ENCODE measurements around the gene TPCN1.

TPCN1 gene

DNA sequence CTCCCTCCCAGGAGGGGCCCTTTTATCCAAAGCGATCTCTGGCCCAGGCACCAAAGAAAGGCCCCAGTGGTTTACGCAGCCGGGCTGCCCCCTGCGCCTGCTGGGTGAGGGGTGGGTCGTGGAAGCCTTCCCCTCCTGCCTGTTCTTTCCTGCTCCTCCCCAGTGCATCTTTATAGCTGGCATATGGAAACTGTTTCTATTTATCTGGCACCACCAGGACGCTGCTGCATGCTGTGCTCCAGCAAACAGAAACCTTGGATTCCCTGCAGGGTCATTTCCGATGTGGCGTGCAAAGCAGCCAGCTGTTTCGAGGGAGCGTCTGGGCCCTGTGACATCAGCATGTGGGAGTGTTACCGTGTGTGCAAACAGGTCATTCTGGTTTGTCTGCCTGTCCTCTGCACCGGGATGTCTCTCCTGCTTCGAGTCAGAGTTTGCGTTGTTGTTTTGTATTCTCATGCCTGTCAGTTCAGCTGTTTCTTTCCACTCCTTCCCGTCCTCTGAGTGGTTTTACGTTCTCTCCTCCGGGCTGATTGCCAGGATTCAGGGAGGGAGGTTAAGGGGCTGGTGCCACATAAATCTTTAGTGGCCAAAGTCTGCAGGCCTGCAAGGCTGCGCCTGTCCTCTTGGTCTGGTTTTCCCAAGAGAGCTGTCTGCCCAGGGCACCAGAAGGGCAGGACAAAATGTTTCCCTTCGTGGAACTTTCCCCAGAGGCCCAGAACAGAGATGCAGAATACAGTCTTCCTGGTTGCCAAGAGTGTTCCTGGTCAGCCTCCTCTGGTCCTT lies 24.6 kb downstream of the TPCN1 start:
- Histone ChIP-seq H3K9ac (ENCODE audit: low read length) (peak overlapping the region; percentile 67), H3K4me3 (ENCODE audit: low read length) (peak overlapping the region; percentile 60), H3K4me1 (ENCODE audit: control insufficient read depth, insufficient read depth, low read length) (peaks cover 42% of the 10 kb centered on the region), H3K27me3 (replicated peaks; ENCODE audit: control insufficient read depth, insufficient read depth, low read length) (no peaks in the 10 kb centered on the region), H3K36me3 (ENCODE audit: control insufficient read depth, insufficient read depth, low read length, severe bottlenecking) (peaks cover 3% of the 10 kb centered on the region), H3K9me3 (ENCODE audit: control insufficient read depth, low read length) (no peaks in the 10 kb centered on the region)
- DNase-seq (ENCODE audit: low read depth): peak; percentile 89

GRCh38 chr12:113246478-113247122 lies 25.3 kb downstream of the TPCN1 start:
- DNase-seq (ENCODE audit: low read depth): no peak
- Histone ChIP-seq H3K4me1 (ENCODE audit: control insufficient read depth, insufficient read depth, low read length) (peaks cover 35% of the 10 kb centered on the region), H3K9me3 (ENCODE audit: control insufficient read depth, low read length) (no peaks in the 10 kb centered on the region), H3K9ac (ENCODE audit: low read length) (no peak overlapping the region), H3K4me3 (ENCODE audit: low read length) (no peak overlapping the region), H3K27me3 (replicated peaks; ENCODE audit: control insufficient read depth, insufficient read depth, low read length) (no peaks in the 10 kb centered on the region), H3K36me3 (ENCODE audit: control insufficient read depth, insufficient read depth, low read length, severe bottlenecking) (peaks cover 3% of the 10 kb centered on the region)

GRCh38 chr12:113247123-113248050 lies 26.1 kb downstream of the TPCN1 start:
- no peaks in the 10 kb centered on the region for H3K27me3 ChIP-seq (replicated peaks; ENCODE audit: control insufficient read depth, insufficient read depth, low read length)
- DNase-seq (ENCODE audit: low read depth): no peak
- peaks cover 3% of the 10 kb centered on the region for H3K36me3 ChIP-seq (ENCODE audit: control insufficient read depth, insufficient read depth, low read length, severe bottlenecking)
- no peaks in the 10 kb centered on the region for H3K9me3 ChIP-seq (ENCODE audit: control insufficient read depth, low read length)
- H3K4me3 ChIP-seq (ENCODE audit: low read length): no peak overlapping the region
- H3K4me1 ChIP-seq (ENCODE audit: control insufficient read depth, insufficient read depth, low read length): peaks cover 28% of the 10 kb centered on the region
- no peak overlapping the region for H3K9ac ChIP-seq (ENCODE audit: low read length)

- Histone ChIP-seq H3K4me1 (ENCODE audit: control insufficient read depth, insufficient read depth, low read length) (peaks cover 28% of the 10 kb centered on the region), H3K36me3 (ENCODE audit: control insufficient read depth, insufficient read depth, low read length, severe bottlenecking) (peaks cover 3% of the 10 kb centered on the region), H3K9ac (ENCODE audit: low read length) (no peak overlapping the region), H3K27me3 (replicated peaks; ENCODE audit: control insufficient read depth, insufficient read depth, low read length) (no peaks in the 10 kb centered on the region), H3K4me3 (ENCODE audit: low read length) (no peak overlapping the region), H3K9me3 (ENCODE audit: control insufficient read depth, low read length) (peaks cover 4% of the 10 kb centered on the region)
- DNase-seq (ENCODE audit: low read depth): no peak
Measured at GRCh38 chr12:113248051-113248825, 27.0 kb downstream of the TPCN1 start.

GRCh38 chr12:113248842-113249435 lies 27.7 kb downstream of the TPCN1 start:
- Histone ChIP-seq H3K9ac (ENCODE audit: low read length) (no peak overlapping the region), H3K36me3 (ENCODE audit: control insufficient read depth, insufficient read depth, low read length, severe bottlenecking) (peaks cover 10% of the 10 kb centered on the region), H3K9me3 (ENCODE audit: control insufficient read depth, low read length) (peaks cover 10% of the 10 kb centered on the region), H3K4me1 (ENCODE audit: control insufficient read depth, insufficient read depth, low read length) (peaks cover 25% of the 10 kb centered on the region), H3K27me3 (replicated peaks; ENCODE audit: control insufficient read depth, insufficient read depth, low read length) (no peaks in the 10 kb centered on the region), H3K4me3 (ENCODE audit: low read length) (no peak overlapping the region)
- DNase-seq (ENCODE audit: low read depth): no peak

DNA sequence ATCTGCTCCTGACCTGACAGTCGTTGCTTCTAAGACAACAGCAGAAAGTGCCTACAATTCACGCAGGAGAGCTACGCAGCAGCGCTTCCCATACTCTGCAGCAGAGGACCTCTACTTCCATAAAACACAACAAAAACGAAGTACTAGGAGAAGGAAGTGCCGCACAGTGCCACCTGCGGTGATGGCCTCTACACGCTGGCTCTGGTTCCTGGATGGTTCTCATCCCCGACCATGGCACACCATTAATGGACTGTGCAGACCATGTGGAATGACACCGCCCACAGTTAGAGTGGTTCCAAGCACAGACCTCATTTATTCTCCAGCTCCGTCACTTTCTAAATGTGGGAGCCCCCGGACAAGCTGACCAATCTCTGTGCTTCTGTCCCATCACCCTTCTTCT lies 28.3 kb downstream of the TPCN1 start:
- Histone ChIP-seq H3K4me3 (ENCODE audit: low read length) (no peak overlapping the region), H3K27me3 (replicated peaks; ENCODE audit: control insufficient read depth, insufficient read depth, low read length) (no peaks in the 10 kb centered on the region), H3K9me3 (ENCODE audit: control insufficient read depth, low read length) (peaks cover 10% of the 10 kb centered on the region), H3K36me3 (ENCODE audit: control insufficient read depth, insufficient read depth, low read length, severe bottlenecking) (peaks cover 14% of the 10 kb centered on the region), H3K9ac (ENCODE audit: low read length) (no peak overlapping the region), H3K4me1 (ENCODE audit: control insufficient read depth, insufficient read depth, low read length) (peaks cover 19% of the 10 kb centered on the region)
- DNase-seq (ENCODE audit: low read depth): no peak

- Histone ChIP-seq H3K4me1 (ENCODE audit: control insufficient read depth, insufficient read depth, low read length) (peaks cover 14% of the 10 kb centered on the region), H3K27me3 (replicated peaks; ENCODE audit: control insufficient read depth, insufficient read depth, low read length) (no peaks in the 10 kb centered on the region), H3K4me3 (ENCODE audit: low read length) (no peak overlapping the region), H3K9ac (ENCODE audit: low read length) (no peak overlapping the region), H3K36me3 (ENCODE audit: control insufficient read depth, insufficient read depth, low read length, severe bottlenecking) (peaks cover 14% of the 10 kb centered on the region), H3K9me3 (ENCODE audit: control insufficient read depth, low read length) (peaks cover 10% of the 10 kb centered on the region)
- DNase-seq (ENCODE audit: low read depth): no peak
Measured at GRCh38 chr12:113250045-113250444, 28.8 kb downstream of the TPCN1 start.

- no peak for DNase-seq (ENCODE audit: low read depth)
Measured at GRCh38 chr12:113251404-113252070, 30.3 kb downstream of the TPCN1 start.

DNA sequence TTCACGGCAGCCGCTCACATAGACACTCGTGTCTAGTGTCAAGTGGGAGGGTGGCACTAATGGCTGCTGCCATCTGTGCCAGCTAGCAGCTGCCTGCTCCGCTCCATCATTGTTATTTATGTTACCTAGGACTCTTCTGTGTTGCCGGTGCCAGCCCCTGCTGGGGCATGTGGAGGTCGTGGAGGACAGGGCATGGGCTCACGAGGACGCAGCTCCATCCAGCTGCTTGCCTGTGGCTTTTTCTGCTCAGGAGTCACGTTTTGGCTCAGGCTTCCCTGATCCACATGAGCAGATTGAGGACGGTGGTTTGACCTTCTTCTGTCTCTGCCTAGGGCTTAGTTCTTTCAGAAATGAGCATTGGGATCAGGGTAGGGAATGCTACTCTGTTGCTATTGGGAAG lies 31.2 kb downstream of the TPCN1 start:
- peaks cover 10% of the 10 kb centered on the region for H3K9me3 ChIP-seq (ENCODE audit: control insufficient read depth, low read length)
- H3K4me3 ChIP-seq (ENCODE audit: low read length): no peak overlapping the region
- no peaks in the 10 kb centered on the region for H3K4me1 ChIP-seq (ENCODE audit: control insufficient read depth, insufficient read depth, low read length)
- no peak for DNase-seq (ENCODE audit: low read depth)
- H3K36me3 ChIP-seq (ENCODE audit: control insufficient read depth, insufficient read depth, low read length, severe bottlenecking): peaks cover 14% of the 10 kb centered on the region
- no peaks in the 10 kb centered on the region for H3K27me3 ChIP-seq (replicated peaks; ENCODE audit: control insufficient read depth, insufficient read depth, low read length)
- H3K9ac ChIP-seq (ENCODE audit: low read length): no peak overlapping the region

More at GRCh38 chr12:113251404-113252070, 30.3 kb downstream of the TPCN1 start:
- Histone ChIP-seq H3K36me3 (ENCODE audit: control insufficient read depth, insufficient read depth, low read length, severe bottlenecking) (peaks cover 14% of the 10 kb centered on the region), H3K9ac (ENCODE audit: low read length) (no peak overlapping the region), H3K9me3 (ENCODE audit: control insufficient read depth, low read length) (peaks cover 10% of the 10 kb centered on the region), H3K4me3 (ENCODE audit: low read length) (no peak overlapping the region), H3K4me1 (ENCODE audit: control insufficient read depth, insufficient read depth, low read length) (peaks cover 2% of the 10 kb centered on the region), H3K27me3 (replicated peaks; ENCODE audit: control insufficient read depth, insufficient read depth, low read length) (no peaks in the 10 kb centered on the region)

Measured in adipocyte (in vitro differentiated cells).